Hepatic stellate cell (primary cell): ENCODE measurements around the gene RFC5.
A peak's percentile ranks its signal among the peaks of the same experiment; 100 is the strongest.
"Not testable (repeated sequence)": the region's sequence is repeated elsewhere in the genome, so short reads cannot be mapped to it uniquely, and the experiment has no call there.

Experiments used
- DNase-seq: peaks from one replicate; pipeline ENCODE4 v3.0.0; 2011; ENCODE audit warnings: low spot score

Gene RFC5

GRCh38 chr12:118016424-118017264 is at the start of gene RFC5:
TSS of gene RFC5 (plus strand) at chr12:118016703. CDS start at chr12:118016828, 125 bp downstream.
- DNase-seq: peak; percentile 94

DNA sequence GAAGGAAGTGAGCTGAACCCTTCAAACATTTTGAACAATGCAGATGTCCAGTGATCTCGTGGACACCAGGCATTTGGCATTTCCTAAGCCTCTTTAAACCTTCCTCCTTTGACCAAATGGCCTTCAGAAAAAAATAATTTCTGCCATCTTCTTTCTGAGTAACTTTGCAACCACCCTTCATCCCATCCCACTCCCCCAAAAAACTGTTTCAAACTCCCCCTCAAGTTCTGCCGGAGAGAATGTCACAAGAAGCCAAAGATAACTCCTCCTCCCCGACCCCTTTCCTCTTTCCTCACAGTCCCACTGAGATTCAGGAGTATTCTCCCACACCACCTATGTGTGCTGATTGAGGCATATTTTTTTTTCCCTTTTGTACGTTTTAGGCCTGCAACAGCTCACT is 49.5 kb upstream of the RFC5 start:
- no peak for DNase-seq

GRCh38 chr12:117967512-117967911 is 49.0 kb upstream of the RFC5 start:
- no peak for DNase-seq

- no peak for DNase-seq
Measured at GRCh38 chr12:117968151-117968789, 48.2 kb upstream of the RFC5 start.

DNA sequence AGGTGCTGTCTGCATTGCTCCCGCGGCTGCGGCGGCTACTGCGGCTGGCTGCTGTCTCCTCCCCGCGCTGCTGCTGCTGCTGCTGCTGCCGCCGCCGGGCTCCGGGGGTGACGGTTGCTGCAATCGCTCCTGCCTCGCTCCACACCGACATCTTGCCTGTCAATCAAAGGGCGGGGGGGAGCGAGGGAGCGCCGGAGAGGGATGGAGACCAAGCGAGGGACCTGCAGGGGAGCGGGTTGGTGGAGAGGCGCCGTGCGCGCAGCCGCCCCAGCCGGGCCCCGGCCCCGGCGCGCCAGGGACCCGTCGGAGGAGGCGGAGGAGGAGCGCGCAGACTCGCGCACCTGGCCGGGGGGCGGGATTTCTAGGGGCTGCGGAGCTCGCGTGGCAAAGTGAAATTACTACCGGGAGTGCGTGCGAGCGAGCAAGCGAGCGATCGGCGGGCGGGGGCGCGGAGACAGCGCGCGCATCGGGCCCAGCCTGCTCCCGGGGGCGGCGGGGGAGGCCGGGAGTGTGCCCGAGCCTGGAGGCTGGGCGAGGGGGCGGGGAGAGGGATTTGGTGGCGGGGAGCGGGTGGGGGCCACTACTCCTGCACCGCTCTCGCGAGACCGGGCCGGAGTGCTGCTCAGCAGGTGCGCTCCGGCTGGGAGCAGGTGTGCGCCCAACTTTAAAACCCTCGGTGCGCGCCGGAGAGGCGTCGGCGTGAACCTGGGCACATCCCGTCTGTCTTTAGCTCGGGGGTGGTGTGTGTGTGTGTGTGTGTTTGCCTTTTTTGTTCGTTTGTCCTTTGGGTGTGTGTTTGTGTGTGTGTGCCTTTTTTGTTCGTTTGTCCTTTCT is 47.5 kb upstream of the RFC5 start, which contains the start of gene KSR2:
KSR2 (minus strand) TSS at position 165 of the 834 bp plus-strand sequence. CDS start 735 bp downstream, outside the sequence.
- peak; percentile 14 for DNase-seq

- DNase-seq: no peak
Measured at GRCh38 chr12:117970334-117970733, 46.2 kb upstream of the RFC5 start.

DNA sequence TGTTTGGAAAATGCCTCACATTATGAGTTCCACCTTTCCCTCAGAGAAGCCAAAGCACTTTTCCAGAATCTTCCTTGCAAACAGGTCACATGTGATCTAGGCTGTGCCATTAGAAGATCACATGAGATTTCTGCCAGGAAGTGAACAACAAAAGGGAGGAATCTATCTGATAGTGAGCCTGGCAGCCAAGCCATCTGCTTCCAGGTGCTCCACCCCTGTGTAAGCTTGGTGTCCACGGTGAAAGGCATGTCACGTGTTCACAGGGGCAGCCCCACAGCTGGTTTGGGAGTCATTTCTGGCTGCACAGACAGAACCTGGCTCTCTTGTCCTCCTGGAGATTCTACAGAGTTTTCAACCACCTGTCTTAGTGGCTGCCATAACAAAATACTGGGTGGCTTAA is 44.2 kb upstream of the RFC5 start:
- no peak for DNase-seq

GRCh38 chr12:117975006-117975405 is 41.5 kb upstream of the RFC5 start:
- no peak for DNase-seq

DNA sequence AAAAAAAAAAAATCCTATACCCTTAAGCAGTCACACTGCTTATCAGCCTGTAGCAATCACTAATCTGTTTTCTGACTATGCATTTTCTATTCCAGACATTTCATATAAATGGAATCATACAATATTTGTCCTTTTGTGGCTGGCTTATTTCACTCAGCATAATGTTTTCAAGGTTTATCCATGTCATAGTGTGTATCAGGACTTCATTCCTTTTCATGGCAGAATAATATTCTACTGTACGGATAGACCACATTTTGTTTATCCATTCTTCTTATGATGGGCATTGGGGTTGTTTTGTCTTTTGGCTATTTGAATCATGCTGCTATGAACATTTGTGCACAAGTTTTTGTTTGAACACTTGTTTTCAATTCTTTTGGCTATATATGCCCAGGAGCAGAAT is 39.1 kb upstream of the RFC5 start:
- no peak for DNase-seq

DNA sequence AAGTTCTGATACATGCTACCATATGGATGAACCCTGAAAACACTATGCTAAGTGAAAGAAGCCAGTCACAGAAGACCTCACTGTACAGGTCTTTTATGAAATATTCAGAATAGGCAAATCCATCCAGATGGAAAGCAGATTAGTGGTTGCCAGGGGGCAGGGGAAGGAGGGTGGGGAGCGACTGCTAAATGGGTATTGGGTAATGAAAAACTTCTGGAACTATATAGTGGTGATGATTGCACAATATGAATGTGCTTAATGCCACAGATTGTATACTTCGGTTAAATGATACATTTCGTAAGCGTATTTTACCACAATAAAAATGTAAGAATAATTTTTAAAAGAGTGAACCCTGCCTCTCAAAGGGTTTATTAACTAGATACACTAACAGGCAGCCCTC is 35.9 kb upstream of the RFC5 start:
- DNase-seq: no peak

DNA sequence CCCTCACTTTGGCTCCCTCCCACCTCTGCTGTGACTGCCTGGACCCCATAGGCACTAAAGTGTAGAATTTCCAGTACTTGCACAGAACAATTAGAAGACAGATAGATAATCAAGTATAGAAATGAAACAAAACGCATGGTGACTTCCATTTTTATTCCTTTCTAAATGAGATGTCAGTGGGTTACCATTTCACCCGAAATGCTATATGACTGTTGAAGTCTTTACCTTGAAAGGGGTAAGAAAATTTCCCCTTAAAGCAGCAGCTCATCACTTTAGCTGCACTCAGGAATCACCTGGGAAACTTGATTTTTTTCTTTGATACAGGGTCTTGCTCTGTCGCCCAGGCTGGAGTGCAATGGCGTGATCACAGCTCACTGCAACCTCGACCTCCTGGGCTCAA is 35.2 kb upstream of the RFC5 start:
- no peak for DNase-seq

GRCh38 chr12:117985182-117985581 is 31.3 kb upstream of the RFC5 start:
- no peak for DNase-seq

- no peak for DNase-seq
Measured at GRCh38 chr12:117986705-117987469, 29.6 kb upstream of the RFC5 start.

- DNase-seq: no peak
Measured at GRCh38 chr12:117994551-117995438, 21.7 kb upstream of the RFC5 start.

DNA sequence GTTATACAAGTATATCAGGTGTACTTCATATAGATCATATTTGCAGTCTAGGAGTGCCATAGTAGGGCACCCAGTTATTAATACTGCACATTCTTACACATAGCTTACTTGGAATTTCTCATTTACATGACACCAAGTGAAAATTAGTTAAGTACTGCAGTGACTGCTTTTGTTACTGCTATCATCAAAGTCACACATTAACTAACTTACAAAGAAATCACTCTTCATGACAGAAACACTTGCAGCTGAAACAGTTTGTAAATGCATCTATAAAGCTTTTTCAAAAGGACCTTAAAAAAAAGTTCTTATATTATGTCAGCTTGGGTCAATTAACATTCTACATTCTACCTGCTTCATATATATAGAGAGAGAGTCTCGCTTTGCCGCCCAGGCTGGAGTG is 17.8 kb upstream of the RFC5 start:
- no peak for DNase-seq

- DNase-seq: not testable (repeated sequence)
Measured at GRCh38 chr12:117999806-118000205, 16.7 kb upstream of the RFC5 start.

- no peak for DNase-seq
Measured at GRCh38 chr12:118010903-118011302, 5.6 kb upstream of the RFC5 start.

DNA sequence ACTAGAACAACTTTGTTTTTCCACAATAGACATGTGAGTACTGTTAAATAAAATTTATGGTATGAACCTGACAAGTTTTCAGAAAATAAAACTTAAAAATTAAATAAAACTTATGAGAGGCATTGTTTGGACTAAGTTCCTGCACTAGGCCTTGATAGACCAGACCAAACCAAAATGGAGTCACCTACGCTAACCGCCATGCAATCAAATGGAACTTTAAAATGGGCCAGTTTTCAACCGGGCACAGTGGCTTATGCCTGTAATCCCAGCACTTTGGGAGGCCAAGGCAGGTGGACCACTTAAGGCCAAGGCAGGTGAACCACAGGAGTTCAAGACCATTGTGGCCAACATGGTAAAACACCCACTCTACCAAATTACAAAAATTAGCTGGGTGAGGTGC is 5.1 kb upstream of the RFC5 start:
- no peak for DNase-seq

DNA sequence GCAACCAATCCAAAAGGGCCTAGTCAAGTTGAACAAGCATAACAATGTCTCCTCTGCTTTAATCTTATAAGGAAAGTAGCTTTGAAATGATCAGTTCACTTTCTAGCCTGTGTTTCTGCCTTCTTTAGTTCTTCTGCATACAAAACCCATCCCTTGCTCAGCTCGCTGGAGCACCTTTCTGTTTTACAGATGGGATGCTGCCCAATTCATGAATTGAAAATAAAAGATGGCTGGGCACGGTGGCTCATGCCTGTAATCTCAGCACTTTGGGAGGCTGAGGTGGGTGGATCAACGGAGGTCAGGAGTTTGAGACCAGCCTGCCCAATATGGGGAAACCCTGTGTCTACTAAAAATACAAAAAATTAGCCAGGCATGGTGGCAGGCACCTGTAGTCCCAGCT is 4.5 kb upstream of the RFC5 start:
- no peak for DNase-seq

DNA sequence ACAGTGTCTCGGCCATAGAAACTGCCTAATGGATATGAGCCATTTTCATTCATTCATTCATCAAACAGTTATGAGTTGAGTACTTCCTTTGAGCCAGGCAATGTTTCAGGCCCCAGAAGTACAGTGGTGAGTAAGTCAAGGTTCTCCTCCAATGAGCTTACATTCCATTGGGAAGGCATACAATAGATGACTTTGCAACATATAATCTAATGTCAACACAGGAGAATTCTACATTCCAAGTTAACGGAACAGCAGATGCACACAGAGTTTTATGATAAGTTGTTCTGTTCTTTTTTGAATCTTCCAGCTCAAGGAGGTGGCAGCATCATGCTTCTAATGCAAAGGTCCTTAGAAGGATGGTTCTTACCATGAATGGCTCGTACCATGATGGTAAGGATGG is 3.2 kb upstream of the RFC5 start:
- no peak for DNase-seq

DNA sequence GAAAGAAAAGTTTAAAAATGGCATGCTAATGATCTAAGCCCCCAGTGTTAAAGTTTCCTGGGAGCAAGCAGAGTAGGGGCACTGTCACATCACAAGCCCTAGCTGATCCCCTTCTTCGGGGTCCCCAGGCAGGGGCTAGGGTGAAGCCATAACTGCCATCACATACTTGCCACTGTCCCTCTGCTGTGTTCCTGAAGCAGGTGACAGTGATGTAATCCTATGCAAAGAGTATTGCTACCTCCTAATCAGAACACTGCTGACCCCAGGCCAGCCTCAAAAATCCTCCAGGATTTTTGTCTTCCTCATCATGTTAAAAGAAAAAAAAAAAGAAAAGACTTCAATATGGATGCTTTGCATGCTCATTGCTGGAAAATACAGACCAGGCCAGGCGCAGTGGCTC is 1.2 kb upstream of the RFC5 start:
- no peak for DNase-seq
